ENCODE data around the gene SHMT1. TPM values are rescaled to one million over a fixed set of nuclear protein-coding genes. Genes with fewer than 3 reads are reported as not detected.
"Not testable (repeated sequence)": the region's sequence is repeated elsewhere in the genome, so short reads cannot be mapped to it uniquely, and the experiment has no call there.

Gene SHMT1
- 162 TPM for total RNA-seq
- polyA plus RNA-seq (ENCODE audit: insufficient read depth, low read depth, low replicate concordance): 241 TPM
- long read RNA-seq, donor 1, partial matches to known transcripts: 0 of 4 reads
- long read RNA-seq, donor 1, other reads (novel, unspliced or antisense): 0 of 4 reads
- long read RNA-seq, donor 2, transcript SHMT1-201 (12 exons, 2,464 nt): major isoform, 7 of 13 reads
- long read RNA-seq, donor 2, partial matches to known transcripts: 5 of 13 reads
- long read RNA-seq, donor 2, other reads (novel, unspliced or antisense): 0 of 13 reads
- long read RNA-seq, donor 3, transcript SHMT1-201 (12 exons, 2,464 nt): major isoform, 11 of 20 reads
- long read RNA-seq, donor 3, partial matches to known transcripts: 5 of 20 reads
- long read RNA-seq, donor 3, other reads (novel, unspliced or antisense): 0 of 20 reads
- long read RNA-seq, donor 4, transcript SHMT1-201 (12 exons, 2,464 nt): major isoform, 8 of 19 reads
- long read RNA-seq, donor 4, partial matches to known transcripts: 7 of 19 reads
- long read RNA-seq, donor 4, other reads (novel, unspliced or antisense): 0 of 19 reads
- long read RNA-seq, donor 5: 0 reads
- long read RNA-seq, donor 6, partial matches to known transcripts: 0 of 3 reads
- long read RNA-seq, donor 6, other reads (novel, unspliced or antisense): 0 of 3 reads
- long read RNA-seq, donor 7, transcript SHMT1-203 (11 exons, 1,656 nt): minor isoform, 20 of 192 reads
- long read RNA-seq, donor 7, transcript SHMT1-201 (12 exons, 2,464 nt): major isoform, 108 of 192 reads
- long read RNA-seq, donor 7, partial matches to known transcripts: 17 of 192 reads
- long read RNA-seq, donor 7, other reads (novel, unspliced or antisense): 46 of 192 reads
- long read RNA-seq, donor 8, transcript SHMT1-201 (12 exons, 2,464 nt): major isoform, 7 of 11 reads
- long read RNA-seq, donor 8, partial matches to known transcripts: 0 of 11 reads
- long read RNA-seq, donor 8, other reads (novel, unspliced or antisense): 0 of 11 reads
- long read RNA-seq, donor 9, transcript SHMT1-201 (12 exons, 2,464 nt): major isoform, 5 of 7 reads
- long read RNA-seq, donor 9, partial matches to known transcripts: 0 of 7 reads
- long read RNA-seq, donor 9, other reads (novel, unspliced or antisense): 0 of 7 reads
- long read RNA-seq, donor 10, transcript SHMT1-201 (12 exons, 2,464 nt): major isoform, 9 of 14 reads
- long read RNA-seq, donor 10, partial matches to known transcripts: 0 of 14 reads
- long read RNA-seq, donor 10, other reads (novel, unspliced or antisense): 0 of 14 reads

DNA sequence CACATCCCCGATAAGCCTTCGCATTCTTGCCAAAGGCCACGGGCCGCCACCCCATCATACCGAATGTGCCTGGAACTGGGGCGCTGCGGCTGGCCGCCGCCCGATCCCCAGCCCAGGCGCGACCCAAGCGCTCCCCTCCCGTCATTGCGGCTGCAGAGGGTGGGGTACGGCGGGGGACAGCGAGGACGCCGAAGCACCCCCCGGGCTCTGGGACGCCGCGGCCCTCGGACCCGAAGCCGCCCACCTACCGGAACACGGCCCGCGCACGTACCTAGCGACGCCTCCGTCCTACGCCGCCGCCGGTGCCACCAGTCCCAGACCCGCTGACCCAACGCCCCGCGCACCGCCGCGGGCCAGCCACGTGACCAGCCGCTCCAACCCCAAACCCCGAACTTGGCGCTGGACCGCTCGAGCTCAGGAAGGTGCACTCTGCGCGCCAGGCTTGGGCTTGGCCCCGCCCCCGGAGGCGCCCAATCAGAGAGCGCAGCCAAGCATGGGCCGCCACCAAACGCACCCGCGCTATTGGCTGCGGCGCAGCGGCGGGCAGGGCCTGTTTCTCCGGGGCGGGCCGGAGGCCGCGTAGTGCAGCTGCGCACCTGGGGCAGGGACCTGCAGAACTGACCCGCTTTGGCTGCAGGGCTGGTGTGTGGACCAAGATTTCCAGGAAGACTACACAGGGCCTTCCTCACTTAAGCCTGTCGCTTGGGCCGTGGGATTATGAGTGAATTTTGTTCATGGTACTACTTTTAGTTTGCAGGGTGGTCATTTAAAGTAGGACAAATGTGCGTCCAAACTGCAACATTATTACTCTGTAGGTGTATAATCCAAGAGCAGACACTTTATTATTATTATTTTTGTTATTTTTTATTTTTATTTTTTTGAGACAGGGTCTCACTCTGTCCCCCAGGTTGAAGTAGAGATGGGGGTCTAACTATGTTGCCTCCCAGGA lies at the start of gene SHMT1:
Gene SHMT1, minus strand, starts transcription at position 450 of the 949 bp plus-strand sequence. CDS start 7,569 bp downstream, outside the sequence.
- no peaks in the 10 kb centered on the region for H3K4me1 ChIP-seq (ENCODE audit: control insufficient read depth in 2 of 3, insufficient read depth in 2 of 3, low read depth in 1 of 3, low read length in 3 of 3)
- peak within 1 kb of the TSS; percentile 27 to 85 (median 70) for H3K9ac ChIP-seq (ENCODE audit: low read length in 3 of 3)
- peak within 1 kb of the TSS; percentile 34 to 95 (median 76) for H3K4me3 ChIP-seq (ENCODE audit: low read length in 3 of 3)
- intact Hi-C loops (cut with DNase I): no loop called here
- peak; percentile 62 for FAIRE-seq
- peak within 1 kb of the TSS; percentile 91 to 94 for H3K27ac ChIP-seq (ENCODE audit: low read depth in 2 of 2, low read length in 2 of 2)
- DNase-seq: peak; percentile 93 to 98 (median 96)
- H3K9me3 ChIP-seq (ENCODE audit: control insufficient read depth in 2 of 3, insufficient read depth in 1 of 3, low read length in 3 of 3): no peaks in the 10 kb centered on the region
- no peaks in the 10 kb centered on the region for H3K36me3 ChIP-seq (ENCODE audit: control insufficient read depth in 2 of 3, insufficient read depth in 3 of 3, low read length in 3 of 3)
- no peaks in the 10 kb centered on the region for H3K27me3 ChIP-seq (ENCODE audit: control insufficient read depth, insufficient read depth, low read length)
- TF ChIP-seq, protein P1, sequence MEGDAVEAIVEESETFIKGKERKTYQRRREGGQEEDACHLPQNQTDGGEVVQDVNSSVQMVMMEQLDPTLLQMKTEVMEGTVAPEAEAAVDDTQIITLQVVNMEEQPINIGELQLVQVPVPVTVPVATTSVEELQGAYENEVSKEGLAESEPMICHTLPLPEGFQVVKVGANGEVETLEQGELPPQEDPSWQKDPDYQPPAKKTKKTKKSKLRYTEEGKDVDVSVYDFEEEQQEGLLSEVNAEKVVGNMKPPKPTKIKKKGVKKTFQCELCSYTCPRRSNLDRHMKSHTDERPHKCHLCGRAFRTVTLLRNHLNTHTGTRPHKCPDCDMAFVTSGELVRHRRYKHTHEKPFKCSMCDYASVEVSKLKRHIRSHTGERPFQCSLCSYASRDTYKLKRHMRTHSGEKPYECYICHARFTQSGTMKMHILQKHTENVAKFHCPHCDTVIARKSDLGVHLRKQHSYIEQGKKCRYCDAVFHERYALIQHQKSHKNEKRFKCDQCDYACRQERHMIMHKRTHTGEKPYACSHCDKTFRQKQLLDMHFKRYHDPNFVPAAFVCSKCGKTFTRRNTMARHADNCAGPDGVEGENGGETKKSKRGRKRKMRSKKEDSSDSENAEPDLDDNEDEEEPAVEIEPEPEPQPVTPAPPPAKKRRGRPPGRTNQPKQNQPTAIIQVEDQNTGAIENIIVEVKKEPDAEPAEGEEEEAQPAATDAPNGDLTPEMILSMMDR (IDR thresholded peaks at IDR 0.05; ENCODE audit: borderline replicate concordance, extremely low read depth, insufficient read depth): no peak

DNA sequence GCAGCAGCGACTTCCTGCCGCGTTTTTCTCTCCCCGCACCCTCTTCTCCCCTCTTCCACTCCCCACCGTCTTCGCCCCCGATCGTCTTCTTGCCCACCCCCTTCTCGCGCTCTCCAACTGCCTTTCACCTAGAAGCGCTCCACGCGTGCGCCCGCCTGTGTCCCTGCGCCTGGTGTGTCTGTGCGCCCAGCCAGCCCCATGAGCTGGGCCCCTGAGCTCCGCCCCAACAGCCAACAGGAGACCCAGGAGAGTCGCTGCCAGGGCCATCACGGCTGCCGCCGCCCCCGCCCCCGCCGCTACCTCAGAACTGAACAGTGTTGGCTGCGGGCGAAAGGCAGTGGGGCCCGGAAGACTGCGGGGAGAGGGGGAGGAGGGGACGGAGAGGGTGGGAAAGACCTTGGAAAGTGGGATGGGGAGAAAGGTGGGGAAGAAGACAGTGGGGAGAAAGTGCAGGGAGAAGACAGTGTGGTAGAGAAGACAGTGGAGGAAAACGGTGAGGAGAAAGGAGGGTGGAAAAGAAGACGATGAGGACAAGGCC lies 48.7 kb upstream of the SHMT1 start:
- intact Hi-C loops (cut with DNase I); H3K27me3 ChIP-seq (ENCODE audit: control insufficient read depth, insufficient read depth, low read length); FAIRE-seq; H3K36me3 ChIP-seq (ENCODE audit: control insufficient read depth in 2 of 3, insufficient read depth in 3 of 3, low read length in 3 of 3); H3K4me1 ChIP-seq (ENCODE audit: control insufficient read depth in 2 of 3, insufficient read depth in 2 of 3, low read depth in 1 of 3, low read length in 3 of 3); H3K9me3 ChIP-seq (ENCODE audit: control insufficient read depth in 2 of 3, insufficient read depth in 1 of 3, low read length in 3 of 3); H3K27ac ChIP-seq (ENCODE audit: low read depth in 2 of 2, low read length in 2 of 2); H3K9ac ChIP-seq (ENCODE audit: low read length in 3 of 3): not testable (repeated sequence)
- peak in 1 of 5 donors; percentile 22 for DNase-seq
- H3K4me3 ChIP-seq (ENCODE audit: low read length in 3 of 3): peak overlapping the region in 1 of 3 donors; percentile 51

DNA sequence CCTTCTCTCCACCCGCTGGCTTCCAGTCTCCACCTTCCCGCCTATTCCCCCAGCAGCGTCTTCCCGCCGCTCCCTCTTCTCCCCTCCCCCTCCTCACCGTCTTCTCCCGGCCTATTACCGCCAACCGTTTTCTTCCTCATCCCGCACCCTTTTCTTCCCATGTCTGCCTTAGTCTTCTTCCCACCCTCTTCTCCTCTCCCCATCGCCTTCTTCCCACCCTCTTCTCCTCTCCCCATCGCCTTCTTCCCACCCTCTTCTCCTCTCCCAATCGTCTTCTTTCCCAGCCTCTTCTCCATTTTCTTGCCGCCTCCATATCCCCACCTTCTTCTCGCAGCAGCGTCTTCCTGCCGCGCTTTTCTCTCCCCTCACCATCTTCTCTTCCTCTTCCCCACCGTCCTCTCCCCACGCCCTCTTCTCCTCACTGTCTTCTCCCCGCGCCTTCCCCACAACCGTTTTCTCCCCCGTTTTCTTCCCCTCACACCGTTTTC lies 48.1 kb upstream of the SHMT1 start:
- peak overlapping the region in 2 of 3 donors; percentile 51 to 73 for H3K4me3 ChIP-seq (ENCODE audit: low read length in 3 of 3)
- intact Hi-C loops (cut with DNase I); H3K27ac ChIP-seq (ENCODE audit: low read depth in 2 of 2, low read length in 2 of 2); H3K27me3 ChIP-seq (ENCODE audit: control insufficient read depth, insufficient read depth, low read length); H3K4me1 ChIP-seq (ENCODE audit: control insufficient read depth in 2 of 3, insufficient read depth in 2 of 3, low read depth in 1 of 3, low read length in 3 of 3); H3K36me3 ChIP-seq (ENCODE audit: control insufficient read depth in 2 of 3, insufficient read depth in 3 of 3, low read length in 3 of 3); FAIRE-seq; H3K9me3 ChIP-seq (ENCODE audit: control insufficient read depth in 2 of 3, insufficient read depth in 1 of 3, low read length in 3 of 3): not testable (repeated sequence)
- DNase-seq: peak; percentile 34 to 71 (median 54)
- H3K9ac ChIP-seq (ENCODE audit: low read length in 3 of 3): peak overlapping the region in 1 of 3 donors; percentile 64

DNA sequence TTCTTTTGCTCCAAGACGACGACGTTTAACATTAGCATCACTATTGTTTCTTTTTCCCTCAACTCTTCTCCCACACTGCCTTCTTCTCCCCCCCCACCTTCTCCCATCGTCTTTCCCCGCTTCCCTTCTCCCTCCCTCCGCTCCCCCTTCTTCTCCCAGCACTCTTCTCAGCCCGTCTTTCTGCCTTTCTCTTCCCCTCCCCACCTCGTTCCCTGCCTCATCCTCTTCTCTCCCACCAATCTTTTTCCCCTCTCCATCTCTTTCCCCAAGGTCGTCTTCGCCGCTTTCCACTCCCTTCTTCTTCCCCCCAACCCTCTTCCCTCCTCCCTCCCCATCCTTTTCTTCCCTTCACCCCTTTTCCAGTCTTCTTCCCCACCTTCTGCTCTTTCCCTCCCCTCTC lies 47.4 kb upstream of the SHMT1 start:
- H3K9ac ChIP-seq (ENCODE audit: low read length in 3 of 3); FAIRE-seq: not testable (repeated sequence)

DNA sequence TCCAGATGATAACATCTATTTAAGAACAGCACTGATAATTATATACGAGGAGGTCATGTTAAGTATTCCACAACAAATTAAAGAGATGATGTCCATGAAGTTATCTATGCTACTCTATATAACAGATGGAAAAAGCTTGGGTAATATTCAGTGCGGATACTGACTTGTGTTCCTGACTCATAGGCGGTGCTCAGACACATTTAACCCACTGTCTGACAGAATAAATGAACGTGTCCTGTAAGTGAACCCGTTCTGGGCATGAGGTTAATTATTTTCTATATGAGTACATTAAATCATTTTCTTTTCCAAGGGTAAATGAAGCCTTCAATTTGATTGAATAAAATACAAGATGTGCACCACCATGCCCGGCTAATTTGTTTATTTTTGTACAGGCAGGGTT lies 46.0 kb upstream of the SHMT1 start:
- H3K36me3 ChIP-seq (ENCODE audit: control insufficient read depth in 2 of 3, insufficient read depth in 3 of 3, low read length in 3 of 3); H3K27me3 ChIP-seq (ENCODE audit: control insufficient read depth, insufficient read depth, low read length); FAIRE-seq; intact Hi-C loops (cut with DNase I); H3K4me3 ChIP-seq (ENCODE audit: low read length in 3 of 3); H3K9ac ChIP-seq (ENCODE audit: low read length in 3 of 3); H3K27ac ChIP-seq (ENCODE audit: low read depth in 2 of 2, low read length in 2 of 2); H3K4me1 ChIP-seq (ENCODE audit: control insufficient read depth in 2 of 3, insufficient read depth in 2 of 3, low read depth in 1 of 3, low read length in 3 of 3); H3K9me3 ChIP-seq (ENCODE audit: control insufficient read depth in 2 of 3, insufficient read depth in 1 of 3, low read length in 3 of 3): not testable (repeated sequence)
- DNase-seq: peak in 1 of 5 donors; percentile 4

More for the DNA sequence above, 47.4 kb upstream of the SHMT1 start:
- intact Hi-C loops (cut with DNase I); H3K4me1 ChIP-seq (ENCODE audit: control insufficient read depth in 2 of 3, insufficient read depth in 2 of 3, low read depth in 1 of 3, low read length in 3 of 3); H3K27ac ChIP-seq (ENCODE audit: low read depth in 2 of 2, low read length in 2 of 2); H3K27me3 ChIP-seq (ENCODE audit: control insufficient read depth, insufficient read depth, low read length); H3K36me3 ChIP-seq (ENCODE audit: control insufficient read depth in 2 of 3, insufficient read depth in 3 of 3, low read length in 3 of 3); H3K9me3 ChIP-seq (ENCODE audit: control insufficient read depth in 2 of 3, insufficient read depth in 1 of 3, low read length in 3 of 3): not testable (repeated sequence)
- peak in 3 of 5 donors; percentile 10 to 70 (median 46) for DNase-seq
- peak overlapping the region in 1 of 3 donors; percentile 65 for H3K4me3 ChIP-seq (ENCODE audit: low read length in 3 of 3)

DNA sequence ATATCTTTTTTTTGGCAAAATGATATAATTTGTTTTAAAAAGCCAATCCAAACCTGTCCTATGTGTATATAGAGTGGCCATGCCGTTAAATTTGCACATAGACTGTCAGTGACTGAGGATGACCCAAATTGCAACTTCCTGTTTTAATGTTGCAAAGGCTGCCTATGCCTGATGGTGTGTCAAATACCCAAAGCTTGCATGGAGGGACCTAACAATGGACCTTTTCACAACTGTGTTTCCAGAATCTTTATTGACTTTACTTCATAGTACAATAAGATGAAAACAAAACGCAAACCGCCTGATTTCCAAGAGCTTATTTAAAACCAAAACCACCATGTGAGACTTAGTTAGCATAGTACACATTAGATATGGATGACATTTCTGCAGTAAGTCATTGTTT lies 45.6 kb upstream of the SHMT1 start:
- intact Hi-C loops (cut with DNase I); H3K9me3 ChIP-seq (ENCODE audit: control insufficient read depth in 2 of 3, insufficient read depth in 1 of 3, low read length in 3 of 3); H3K4me3 ChIP-seq (ENCODE audit: low read length in 3 of 3); H3K9ac ChIP-seq (ENCODE audit: low read length in 3 of 3); FAIRE-seq; H3K4me1 ChIP-seq (ENCODE audit: control insufficient read depth in 2 of 3, insufficient read depth in 2 of 3, low read depth in 1 of 3, low read length in 3 of 3); H3K36me3 ChIP-seq (ENCODE audit: control insufficient read depth in 2 of 3, insufficient read depth in 3 of 3, low read length in 3 of 3); H3K27me3 ChIP-seq (ENCODE audit: control insufficient read depth, insufficient read depth, low read length); H3K27ac ChIP-seq (ENCODE audit: low read depth in 2 of 2, low read length in 2 of 2): not testable (repeated sequence)
- peak in 1 of 5 donors; percentile 1 for DNase-seq

All from kidney (tissue), 22 donors.